Omental fat pad (tissue), 4 donors: ENCODE data around the gene LZTR1. TPM values are rescaled to one million over a fixed set of nuclear protein-coding genes. Genes with fewer than 3 reads are reported as not detected.
"Not testable (repeated sequence)": the region's sequence is repeated elsewhere in the genome, so short reads cannot be mapped to it uniquely, and the experiment has no call there.

Source experiments
- ATAC-seq: fragments of 150-250 bp; one replicate; pipeline ENCODE4 v1.9.1; 2016; ENCODE audit warnings: mild to moderate bottlenecking, moderate library complexity; ENCODE audit not compliant: low FRiP score
- DNase-seq: peaks from one replicate; pipeline ENCODE4 v3.0.0-alpha.2; 2019; ENCODE audit warnings: low spot score
- total RNA-seq, 4 donors: library from RNA; depleted of rRNA; stranded (reverse); fragments of >200 nt; gene quantifications; one replicate each; pipeline ENCODE4 v1.1.0, GENCODE V29; 2016
- TF ChIP-seq, protein P1 (sequence below), 3 donors: fragments of 450-650 bp; IDR thresholded peaks; one replicate each; pipeline ENCODE4 v1.5.1; 2016 to 2017; ENCODE audit warnings: antibody characterized with exemption in 3 of 3, mild to moderate bottlenecking in 3 of 3, moderate library complexity in 2 of 3

Gene LZTR1
- total RNA-seq, 4 donors from 2014 or later, result 45.8 to 66.5 (median 56.9) TPM

- ATAC-seq (no peak), DNase-seq (no peak)
- TF ChIP-seq, protein P1, sequence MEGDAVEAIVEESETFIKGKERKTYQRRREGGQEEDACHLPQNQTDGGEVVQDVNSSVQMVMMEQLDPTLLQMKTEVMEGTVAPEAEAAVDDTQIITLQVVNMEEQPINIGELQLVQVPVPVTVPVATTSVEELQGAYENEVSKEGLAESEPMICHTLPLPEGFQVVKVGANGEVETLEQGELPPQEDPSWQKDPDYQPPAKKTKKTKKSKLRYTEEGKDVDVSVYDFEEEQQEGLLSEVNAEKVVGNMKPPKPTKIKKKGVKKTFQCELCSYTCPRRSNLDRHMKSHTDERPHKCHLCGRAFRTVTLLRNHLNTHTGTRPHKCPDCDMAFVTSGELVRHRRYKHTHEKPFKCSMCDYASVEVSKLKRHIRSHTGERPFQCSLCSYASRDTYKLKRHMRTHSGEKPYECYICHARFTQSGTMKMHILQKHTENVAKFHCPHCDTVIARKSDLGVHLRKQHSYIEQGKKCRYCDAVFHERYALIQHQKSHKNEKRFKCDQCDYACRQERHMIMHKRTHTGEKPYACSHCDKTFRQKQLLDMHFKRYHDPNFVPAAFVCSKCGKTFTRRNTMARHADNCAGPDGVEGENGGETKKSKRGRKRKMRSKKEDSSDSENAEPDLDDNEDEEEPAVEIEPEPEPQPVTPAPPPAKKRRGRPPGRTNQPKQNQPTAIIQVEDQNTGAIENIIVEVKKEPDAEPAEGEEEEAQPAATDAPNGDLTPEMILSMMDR (IDR thresholded peaks at IDR 0.05), result no peak
Measured at GRCh38 chr22:21000987-21001600, 19.0 kb downstream of the LZTR1 start.

- DNase-seq (peak; percentile 92), ATAC-seq (peak; percentile 94)
- TF ChIP-seq, protein P1 (IDR thresholded peaks at IDR 0.05), result no peak
Measured at GRCh38 chr22:21001601-21002325, 19.7 kb downstream of the LZTR1 start, which contains the start of gene THAP7. Gene THAP7 (minus strand): TSS chr22:21002118. CDS start chr22:21001911, 207 bp downstream.

- TF ChIP-seq, protein P1 (IDR thresholded peaks at IDR 0.05), result no peak
- ATAC-seq (no peak), DNase-seq (no peak)
Measured at GRCh38 chr22:21003782-21004181, 21.7 kb downstream of the LZTR1 start.

DNA sequence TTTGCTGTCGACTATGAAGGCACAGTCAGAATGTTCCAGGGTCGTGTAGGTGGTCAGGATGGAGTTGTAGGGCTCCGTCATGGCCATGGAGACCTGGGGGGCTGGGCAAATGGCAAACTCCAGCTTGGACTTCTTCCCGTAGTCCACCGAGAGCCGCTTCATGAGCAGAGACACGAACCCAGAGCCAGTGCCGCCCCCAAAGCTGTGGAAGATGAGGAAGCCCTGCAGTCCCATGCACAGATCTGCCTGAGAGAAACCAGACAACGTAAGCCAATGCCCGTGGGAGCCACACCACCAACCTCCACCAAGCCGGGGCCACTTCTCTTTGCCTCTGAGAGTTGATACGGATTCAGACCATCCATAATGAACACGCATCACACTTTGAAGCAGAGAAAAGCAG is 27.1 kb downstream of the LZTR1 start:
- not testable (repeated sequence) for ATAC-seq, DNase-seq

DNA sequence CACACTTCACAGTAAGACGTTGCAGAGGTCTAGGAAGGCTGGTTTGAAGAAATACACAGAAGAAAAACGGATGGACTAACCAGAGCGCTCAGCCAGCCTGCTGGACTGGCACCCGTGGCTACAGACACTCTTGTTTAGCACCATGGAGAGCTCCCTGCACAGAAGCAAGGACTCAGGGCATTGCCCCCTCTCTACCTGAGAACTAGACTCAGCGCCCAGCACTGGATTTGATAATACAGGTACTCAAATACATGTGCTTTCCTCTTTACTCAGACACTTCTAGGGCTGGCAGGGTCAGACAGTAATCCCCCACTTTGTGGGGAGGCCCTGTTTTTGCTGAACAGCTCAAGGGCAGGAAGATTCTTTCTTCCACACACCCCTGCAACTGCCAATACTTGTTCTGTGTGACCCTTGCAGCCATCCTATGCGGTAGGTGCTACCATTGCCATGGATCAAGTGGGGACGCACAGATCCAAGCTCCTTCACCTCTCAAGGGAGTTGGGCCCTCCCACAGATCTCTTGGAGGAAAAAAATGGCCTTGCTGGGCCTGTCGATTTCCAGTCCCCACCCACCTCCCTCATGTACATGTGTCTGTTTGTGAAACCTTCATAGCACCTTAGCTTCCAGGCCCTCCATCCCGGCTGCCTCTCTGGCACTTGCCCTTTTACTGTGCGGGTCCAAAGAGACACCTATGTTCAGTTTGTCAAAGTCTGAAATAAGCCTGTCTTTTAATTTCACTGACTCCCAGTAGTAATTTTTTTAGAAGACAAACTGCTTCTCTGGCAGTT is 27.7 kb downstream of the LZTR1 start:
- DNase-seq (no peak), ATAC-seq (no peak)
- TF ChIP-seq, protein P1 (IDR thresholded peaks at IDR 0.05), result no peak

GRCh38 chr22:21010426-21011113 is 28.5 kb downstream of the LZTR1 start:
- ATAC-seq, result no peak
- DNase-seq, result no peak
- TF ChIP-seq, protein P1 (IDR thresholded peaks at IDR 0.05), result no peak
